Raji (cell line): ENCODE results near the gene NPW.
A peak's percentile ranks its signal among the peaks of the same experiment; 100 is the strongest.

Experiments used
- POLR2A ChIP-seq: IDR thresholded peaks from 2 replicates; pipeline ENCODE4 v1.6.1; 2011; ENCODE audit warnings: low read depth, low read length, control low read depth; ENCODE audit not compliant: insufficient read depth

NPW gene

DNA sequence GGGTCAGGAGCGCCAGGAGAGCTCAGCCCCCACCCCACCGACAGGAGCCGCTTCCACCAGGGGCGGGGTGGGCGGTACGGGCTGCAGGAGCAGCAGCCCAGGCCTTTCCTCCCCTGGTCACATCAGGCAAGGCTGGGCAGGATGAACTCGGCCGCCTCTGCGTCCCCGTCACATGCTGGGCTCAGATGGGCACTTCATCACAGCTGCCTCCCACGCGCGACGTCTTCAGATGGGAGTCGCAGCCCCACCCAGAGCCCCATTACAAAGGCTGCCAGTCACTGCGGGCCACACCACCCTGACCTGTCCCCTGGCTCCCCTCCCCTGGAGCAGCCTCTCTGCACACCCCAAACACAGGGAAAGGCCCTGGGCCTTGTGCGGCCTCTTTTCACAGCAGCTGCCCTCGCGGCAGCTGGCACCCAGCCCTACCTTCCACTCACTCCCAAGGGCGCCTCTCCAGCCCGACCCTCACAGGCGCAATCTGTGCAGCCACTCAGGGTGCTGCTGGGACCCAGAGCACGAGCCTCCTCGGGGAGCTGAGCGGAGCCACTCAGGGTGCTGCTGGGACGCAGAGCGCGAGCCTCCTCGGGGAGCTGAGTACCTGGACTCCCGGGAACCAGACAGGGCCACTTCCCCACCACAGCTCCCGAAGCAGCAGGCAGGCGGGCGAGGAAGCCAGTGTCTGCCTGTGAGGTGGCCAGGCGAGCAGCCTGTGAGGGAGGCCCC is 14.6 kb upstream of the NPW start:
- TF ChIP-seq POLR2A: no peak

DNA sequence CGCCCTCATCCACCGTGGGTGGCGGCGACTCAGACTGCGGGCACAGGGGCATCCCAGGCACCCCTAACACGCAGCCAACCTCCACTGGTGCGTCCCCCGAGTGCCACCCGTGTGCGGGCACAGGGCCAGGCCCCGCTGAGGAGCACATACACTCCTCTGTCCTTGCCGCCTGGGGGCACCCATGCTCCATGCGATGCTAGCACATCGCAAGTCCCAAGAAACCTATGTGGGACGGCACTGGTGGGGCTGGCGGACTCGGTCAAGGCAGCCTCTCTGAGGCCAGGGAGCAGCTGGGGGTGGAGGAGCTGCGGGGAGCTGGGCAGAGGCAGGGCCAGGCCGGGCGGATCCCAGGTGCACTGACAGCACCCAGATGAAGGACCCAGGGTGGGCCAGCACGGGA is 13.9 kb upstream of the NPW start:
- TF ChIP-seq POLR2A: no peak

DNA sequence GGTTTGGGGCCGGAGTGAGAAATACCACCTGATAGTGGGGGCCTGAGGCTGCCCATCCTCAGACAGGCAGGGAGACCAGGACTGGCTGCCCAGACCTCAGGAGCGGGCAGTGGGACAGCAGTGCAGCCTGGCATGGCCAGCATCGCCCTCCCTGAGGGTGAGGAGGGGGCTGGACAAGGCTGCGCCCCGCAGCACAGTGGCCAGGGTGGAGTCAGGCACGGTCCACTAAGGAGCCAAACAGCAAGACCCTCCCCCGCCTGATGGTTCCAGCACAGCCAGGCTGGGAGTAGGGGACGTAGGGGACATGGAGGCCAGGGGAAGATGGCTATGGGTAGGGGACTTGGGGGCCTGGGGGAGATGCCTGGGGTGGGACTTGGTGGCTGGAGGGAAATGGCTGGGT is 13.3 kb upstream of the NPW start:
- no peak for TF ChIP-seq POLR2A

DNA sequence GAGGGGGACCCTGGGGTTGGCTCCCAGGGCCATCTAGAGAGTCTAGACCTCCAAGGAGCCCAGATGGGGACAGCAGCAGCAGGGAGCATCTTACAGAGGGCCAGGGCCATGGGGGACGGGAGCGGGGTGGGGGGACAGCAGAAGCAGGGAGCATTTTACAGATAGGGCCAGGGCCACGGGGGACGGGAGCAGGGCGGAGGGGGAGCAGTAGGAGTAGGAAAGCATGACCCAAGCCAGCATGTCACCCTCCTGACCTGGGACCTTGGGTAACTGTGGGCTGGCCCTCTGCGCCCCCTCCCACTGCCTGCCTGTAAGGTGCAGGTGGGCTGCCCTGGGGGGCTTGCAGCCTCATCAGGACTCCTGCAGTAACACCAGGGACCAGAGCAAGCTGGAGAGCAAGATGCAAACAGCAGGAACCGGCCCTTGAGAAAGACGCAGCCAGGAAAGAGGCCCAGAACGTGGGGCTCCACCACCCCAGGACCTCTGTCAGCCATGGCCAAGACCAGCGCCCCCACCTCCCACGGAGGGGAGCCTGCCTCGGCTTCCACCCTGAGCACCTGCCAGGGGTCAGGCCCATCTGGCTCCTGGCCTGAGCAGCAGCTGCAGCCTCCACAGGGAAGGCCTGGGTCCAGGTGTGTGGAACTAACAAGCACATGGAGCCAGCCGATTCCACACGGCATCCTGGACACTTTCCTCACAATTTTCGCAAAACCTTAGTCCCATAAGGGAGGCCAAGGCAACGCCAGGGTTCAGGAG is 12.3 kb upstream of the NPW start:
- no peak for TF ChIP-seq POLR2A

DNA sequence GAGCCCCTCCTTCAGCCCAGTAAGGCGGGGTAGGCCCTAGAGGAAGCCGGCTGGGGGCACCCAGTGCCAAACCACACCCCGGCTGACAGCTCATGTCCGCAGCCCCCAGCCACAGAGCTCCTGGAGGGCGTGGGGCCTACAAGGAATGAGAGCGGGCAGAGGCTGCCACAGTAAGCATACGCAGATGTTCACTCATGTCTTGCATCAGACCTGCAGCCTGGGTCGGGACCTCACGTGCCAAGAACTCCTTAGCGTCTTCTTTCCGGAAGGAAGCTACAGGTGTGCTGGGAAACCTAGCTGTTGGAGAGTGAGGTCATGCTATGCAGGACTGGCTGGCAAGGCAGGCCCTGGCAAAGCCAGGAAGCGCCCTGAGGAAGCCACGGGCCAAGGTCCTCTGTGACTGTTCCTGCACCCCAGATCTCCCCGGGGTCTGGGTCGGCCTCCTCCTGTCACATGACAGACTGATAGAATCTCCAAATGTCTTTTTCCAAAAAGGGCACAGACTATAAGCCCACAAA is 11.5 kb upstream of the NPW start:
- TF ChIP-seq POLR2A: no peak

DNA sequence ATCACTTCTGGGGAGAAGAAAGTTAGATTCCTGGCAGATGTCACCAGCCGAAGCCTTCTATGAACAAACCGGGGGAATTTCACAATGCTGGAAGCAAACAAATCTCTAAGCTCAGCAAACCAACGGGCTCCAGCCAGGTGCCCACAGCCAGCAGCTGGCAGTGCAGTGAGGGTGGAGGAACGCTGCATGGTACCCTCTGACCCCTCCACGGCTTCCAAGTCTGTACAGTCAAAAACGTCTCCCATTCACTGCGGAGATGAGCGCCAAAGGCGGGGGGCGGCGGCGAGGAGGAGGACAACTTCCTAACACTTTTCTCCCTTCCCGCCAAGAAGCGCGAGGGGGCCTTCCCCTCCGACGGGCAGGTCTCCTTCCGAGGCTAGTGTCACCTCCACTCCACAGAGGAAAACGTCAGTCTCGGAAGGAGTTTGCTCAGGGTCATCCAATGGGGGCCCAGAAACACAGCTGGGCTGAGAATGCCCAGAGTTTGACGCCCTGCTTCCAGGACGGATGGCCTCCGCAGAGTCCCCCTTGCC is 10.9 kb upstream of the NPW start:
- no peak for TF ChIP-seq POLR2A

DNA sequence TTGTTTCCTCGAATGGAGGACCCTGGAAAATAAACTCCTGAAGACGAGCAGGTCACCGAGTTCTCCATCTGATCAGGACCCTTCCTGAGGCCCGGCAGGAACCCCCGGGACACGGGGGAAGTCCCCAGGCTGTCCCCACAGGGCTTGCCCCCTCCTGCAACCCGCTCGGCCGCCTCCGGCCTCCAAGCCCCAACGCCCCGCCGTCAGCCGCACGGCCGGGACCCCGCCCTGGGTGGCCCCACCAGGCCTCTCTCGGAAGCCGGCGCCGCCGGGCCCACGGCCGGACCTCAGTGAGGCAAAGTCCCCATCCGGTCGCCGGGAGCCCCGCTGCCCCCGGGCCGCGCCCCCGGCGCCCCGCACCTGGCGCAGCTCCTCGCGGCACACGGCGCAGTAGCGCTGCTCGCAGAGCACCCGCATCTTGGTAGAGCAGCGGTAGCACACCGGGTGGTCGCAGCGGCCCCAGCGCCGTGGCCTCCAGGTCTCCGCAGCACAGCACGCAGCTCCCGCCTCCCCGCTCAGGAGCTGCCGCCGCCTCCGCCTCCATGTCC is 10.3 kb upstream of the NPW start:
- TF ChIP-seq POLR2A: no peak

DNA sequence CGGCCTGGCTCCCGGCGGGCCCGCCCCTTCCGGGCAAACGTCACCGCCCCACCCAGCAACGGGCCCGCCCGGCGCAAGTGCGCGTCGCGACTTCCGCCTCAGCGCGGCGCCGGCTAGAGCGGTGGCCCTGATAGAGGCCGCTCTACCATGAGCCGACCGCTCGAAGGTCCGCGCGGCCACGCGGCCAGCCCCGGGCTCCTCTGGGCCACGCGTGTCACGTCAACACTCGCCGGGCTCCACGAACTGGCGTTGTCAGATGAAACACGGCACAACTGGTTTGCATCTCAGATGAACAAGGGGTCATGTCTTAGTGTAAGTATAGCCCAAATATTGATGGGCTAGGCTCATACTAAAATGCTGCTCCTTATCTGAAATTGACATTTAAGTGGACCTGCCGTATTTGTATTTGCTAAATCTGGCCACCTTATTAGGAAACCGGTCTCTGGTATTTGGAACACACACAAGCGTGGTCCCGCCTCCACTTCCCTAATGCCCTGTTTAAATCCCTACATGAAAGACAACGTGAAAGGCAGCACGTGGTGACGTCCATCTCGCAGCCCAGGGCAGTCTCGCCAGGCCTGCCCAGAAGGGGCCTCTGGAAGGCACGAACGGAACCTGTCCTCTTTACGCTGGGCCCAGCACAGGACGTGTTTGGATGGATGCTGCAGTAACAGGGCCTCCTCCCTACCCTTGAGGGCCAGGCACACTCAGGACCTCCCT is 9.6 kb upstream of the NPW start, which contains the start of gene ZNF598:
Gene ZNF598 (minus strand): TSS at position 31 of the 720 bp plus-strand sequence.
- peak; percentile 86 for TF ChIP-seq POLR2A

DNA sequence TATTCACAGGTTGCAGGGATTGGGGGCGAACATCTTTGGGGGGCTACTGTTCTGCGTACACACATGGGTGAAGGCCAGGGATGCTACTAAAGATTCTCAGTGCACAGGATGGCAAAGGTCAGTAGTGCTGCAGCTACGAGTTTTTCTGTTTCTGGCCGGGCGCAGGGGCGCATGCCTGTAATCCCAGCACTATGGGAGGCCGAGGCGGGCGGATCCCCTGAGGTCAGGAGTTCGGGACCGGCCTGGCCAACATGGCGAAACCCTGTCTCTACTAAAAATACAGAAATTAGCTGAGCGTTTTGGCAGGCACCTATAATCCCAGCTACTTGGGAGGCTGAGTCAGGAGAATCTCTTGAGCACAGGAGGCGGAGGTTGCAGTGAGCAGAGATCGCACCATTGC is 6.1 kb upstream of the NPW start:
- no peak for TF ChIP-seq POLR2A

DNA sequence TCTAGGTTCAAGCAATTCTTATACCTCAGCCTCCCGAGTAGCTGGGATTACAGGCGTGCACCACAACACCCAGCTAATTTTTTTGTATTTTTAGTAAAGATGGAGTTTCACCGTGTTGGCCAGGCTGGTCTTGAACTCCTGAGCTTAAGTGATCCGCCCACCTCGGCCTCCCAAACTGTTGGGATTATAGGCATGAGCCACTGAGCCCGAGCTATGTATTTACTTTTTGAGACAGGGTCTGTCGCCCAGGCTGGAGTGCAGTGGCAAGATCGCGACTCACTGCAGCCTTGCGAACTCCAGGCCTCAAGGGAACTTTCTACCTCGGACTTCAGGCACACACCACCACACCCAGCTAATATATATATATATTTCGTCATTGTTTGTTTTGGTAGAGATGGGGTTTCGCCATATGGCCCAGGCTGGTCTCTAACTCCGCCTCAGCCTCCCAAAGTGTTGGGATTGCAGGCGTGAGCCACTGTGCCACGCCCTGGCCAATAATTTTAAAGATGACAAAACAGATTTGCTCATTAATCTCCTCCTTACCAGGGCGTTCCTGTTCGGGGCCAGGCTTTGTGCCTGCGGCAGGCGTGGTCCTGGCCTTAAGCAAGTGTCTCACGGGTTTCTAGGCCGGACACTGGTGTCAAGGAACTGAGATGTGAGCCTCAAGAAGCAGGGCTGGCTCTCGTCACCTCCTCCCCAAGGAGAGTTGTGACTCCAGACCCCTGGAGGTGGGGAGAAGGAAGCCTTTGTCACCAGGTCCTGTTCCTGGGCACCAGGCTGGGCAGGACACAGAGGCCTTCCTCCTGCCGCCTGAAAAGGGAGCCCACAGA is 4.3 kb upstream of the NPW start:
- TF ChIP-seq POLR2A: no peak

DNA sequence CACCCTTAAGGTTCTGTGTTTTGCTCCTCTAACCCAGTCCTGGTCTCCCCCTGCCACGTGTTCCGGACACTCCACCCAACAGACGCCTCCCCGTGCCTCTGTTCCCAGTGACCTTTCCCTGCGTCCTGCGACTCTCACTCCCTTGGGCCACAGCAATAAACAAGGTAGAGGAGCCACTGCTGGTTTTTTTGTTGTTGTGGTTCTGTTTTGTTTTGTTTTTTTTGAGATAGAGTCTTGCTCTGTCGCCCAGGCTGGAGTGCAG is 3.7 kb upstream of the NPW start:
- TF ChIP-seq POLR2A: no peak

DNA sequence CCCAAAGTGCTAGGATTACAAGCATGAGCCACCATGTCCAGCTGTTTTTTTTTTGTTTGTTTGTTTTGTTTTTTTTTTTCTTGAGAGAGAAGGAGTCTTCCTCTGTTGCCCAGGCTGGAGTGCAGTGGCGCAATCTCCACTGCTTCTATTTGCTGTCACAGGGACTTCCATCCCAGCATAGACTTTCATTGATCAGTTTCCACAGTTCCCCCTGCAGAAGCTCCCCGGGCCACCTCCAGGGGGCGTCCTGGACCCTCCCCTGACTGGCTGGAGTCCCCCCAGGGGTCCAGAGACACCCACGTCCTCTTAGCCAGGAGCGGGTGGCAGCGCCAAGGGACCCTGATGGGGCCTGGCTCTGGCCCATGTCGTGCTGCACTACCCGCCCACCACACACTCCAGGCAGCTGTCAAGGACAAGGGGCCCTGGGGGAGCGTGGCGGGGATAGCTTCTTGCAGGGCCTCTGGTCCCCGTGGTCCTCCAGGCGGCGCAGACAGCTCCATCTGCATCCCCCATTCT is 3.1 kb upstream of the NPW start:
- TF ChIP-seq POLR2A: no peak

DNA sequence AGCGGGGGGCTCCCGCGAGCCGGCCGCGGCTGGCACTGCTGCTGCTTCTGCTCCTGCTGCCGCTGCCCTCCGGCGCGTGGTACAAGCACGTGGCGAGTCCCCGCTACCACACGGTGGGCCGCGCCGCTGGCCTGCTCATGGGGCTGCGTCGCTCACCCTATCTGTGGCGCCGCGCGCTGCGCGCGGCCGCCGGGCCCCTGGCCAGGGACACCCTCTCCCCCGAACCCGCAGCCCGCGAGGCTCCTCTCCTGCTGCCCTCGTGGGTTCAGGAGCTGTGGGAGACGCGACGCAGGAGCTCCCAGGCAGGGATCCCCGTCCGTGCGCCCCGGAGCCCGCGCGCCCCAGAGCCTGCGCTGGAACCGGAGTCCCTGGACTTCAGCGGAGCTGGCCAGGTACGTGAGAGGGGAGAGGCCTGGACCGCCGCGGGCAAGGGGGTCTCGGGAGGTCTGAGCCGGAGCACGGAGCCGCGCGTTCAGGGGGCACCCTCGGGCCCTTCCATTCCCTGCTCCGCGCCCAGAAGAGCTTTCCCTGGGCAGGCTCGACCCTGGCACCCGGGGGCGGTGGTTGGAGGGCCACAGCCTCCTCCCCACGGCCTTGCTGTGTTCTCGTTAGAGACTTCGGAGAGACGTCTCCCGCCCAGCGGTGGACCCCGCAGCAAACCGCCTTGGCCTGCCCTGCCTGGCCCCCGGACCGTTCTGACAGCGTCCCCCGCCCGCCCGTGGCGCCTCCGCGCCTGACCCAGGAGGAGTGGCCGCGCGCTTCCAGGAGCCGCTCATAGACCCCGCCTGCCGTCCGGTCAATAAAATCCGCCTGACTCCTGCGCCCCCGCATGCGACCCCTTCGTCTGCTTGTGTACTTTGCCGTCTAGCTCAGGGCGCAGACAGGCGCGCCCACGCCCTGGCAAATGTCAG is 591 bp downstream of the NPW start:
- TF ChIP-seq POLR2A: no peak
